Activated naive CD4-positive, alpha-beta T cell treated with Interleukin-2 at 50 U/mL for 16 hours (primary cell): Measurements from ENCODE around the gene IKZF1.
A peak's percentile ranks its signal among the peaks of the same experiment; 100 is the strongest.

Source experiments
- DNase-seq: peaks from one replicate; pipeline ENCODE4 v3.0.0-alpha.2; 2020

The IKZF1 gene

GRCh38 chr7:50357426-50357825, 52.9 kb downstream of the IKZF1 start:
- no peak for DNase-seq

GRCh38 chr7:50358041-50358705, 53.7 kb downstream of the IKZF1 start:
- DNase-seq, result no peak

- no peak for DNase-seq
Observed at GRCh38 chr7:50358779-50359178, 54.3 kb downstream of the IKZF1 start.

- no peak for DNase-seq
Observed at GRCh38 chr7:50359258-50359994, 54.9 kb downstream of the IKZF1 start.

GRCh38 chr7:50359995-50360925, 55.7 kb downstream of the IKZF1 start:
- peak; percentile 83 for DNase-seq

GRCh38 chr7:50362142-50362541, 57.6 kb downstream of the IKZF1 start:
- no peak for DNase-seq

- DNase-seq, result no peak
Observed at GRCh38 chr7:50362712-50363282, 58.3 kb downstream of the IKZF1 start.

- no peak for DNase-seq
Observed at GRCh38 chr7:50363327-50364060, 59.0 kb downstream of the IKZF1 start.

GRCh38 chr7:50364645-50365044, 60.1 kb downstream of the IKZF1 start:
- no peak for DNase-seq

- DNase-seq, result no peak
Observed at GRCh38 chr7:50366311-50366710, 61.8 kb downstream of the IKZF1 start.

- no peak for DNase-seq
Observed at GRCh38 chr7:50367100-50367499, 62.6 kb downstream of the IKZF1 start.

- DNase-seq, result no peak
Observed at GRCh38 chr7:50367570-50367969, 63.1 kb downstream of the IKZF1 start.

GRCh38 chr7:50368366-50368765, 63.9 kb downstream of the IKZF1 start:
- no peak for DNase-seq

- no peak for DNase-seq
Observed at GRCh38 chr7:50369143-50370026, 64.9 kb downstream of the IKZF1 start.

GRCh38 chr7:50370884-50371283, 66.4 kb downstream of the IKZF1 start:
- DNase-seq, result no peak

- peak; percentile 39 for DNase-seq
Observed at GRCh38 chr7:50371551-50372021, 67.1 kb downstream of the IKZF1 start.

- no peak for DNase-seq
Observed at GRCh38 chr7:50372923-50373322, 68.4 kb downstream of the IKZF1 start.

- DNase-seq, result no peak
Observed at GRCh38 chr7:50376056-50376820, 71.7 kb downstream of the IKZF1 start.

GRCh38 chr7:50377356-50377755, 72.8 kb downstream of the IKZF1 start:
- DNase-seq, result no peak

GRCh38 chr7:50379082-50379481, 74.6 kb downstream of the IKZF1 start:
- no peak for DNase-seq
